ENCODE results near the gene VWC2L.

VWC2L gene

GRCh38 chr2:214379227-214379626 lies 31.6 kb upstream of the VWC2L start:
- no peak overlapping the region for H3K4me3 ChIP-seq (replicated peaks; ENCODE audit: insufficient read depth, low read length)
- no peak overlapping the region for H3K27ac ChIP-seq (replicated peaks)
- DNase-seq (ENCODE audit: low read depth in 1 of 2, low spot score in 1 of 2) = no peak
- no peaks in the 10 kb centered on the region for H3K27me3 ChIP-seq (ENCODE audit: insufficient read depth, poor library complexity, severe bottlenecking)
- no peak for TF ChIP-seq POLR2AphosphoS5 (IDR thresholded peaks at IDR 0.05; ENCODE audit: low read depth)
- TF ChIP-seq GABPA (IDR thresholded peaks at IDR 0.05; ENCODE audit: low read depth) = no peak
- TF ChIP-seq SPI1 (IDR thresholded peaks at IDR 0.05; ENCODE audit: borderline replicate concordance, low read depth) = no peak
- no peak for TF ChIP-seq CTCF (IDR thresholded peaks at IDR 0.05; ENCODE audit: insufficient read depth, low read length)
- TF ChIP-seq REST (IDR thresholded peaks at IDR 0.05; ENCODE audit: insufficient replicate concordance, low read depth) = no peak

- no peak for TF ChIP-seq CTCF (IDR thresholded peaks at IDR 0.05; ENCODE audit: insufficient read depth, low read length)
- TF ChIP-seq SPI1 (IDR thresholded peaks at IDR 0.05; ENCODE audit: borderline replicate concordance, low read depth) = no peak
- TF ChIP-seq POLR2AphosphoS5 (IDR thresholded peaks at IDR 0.05; ENCODE audit: low read depth) = no peak
- no peak for TF ChIP-seq REST (IDR thresholded peaks at IDR 0.05; ENCODE audit: insufficient replicate concordance, low read depth)
- TF ChIP-seq GABPA (IDR thresholded peaks at IDR 0.05; ENCODE audit: low read depth) = no peak
- DNase-seq (ENCODE audit: low read depth in 1 of 2, low spot score in 1 of 2) = no peak
- no peak overlapping the region for H3K4me3 ChIP-seq (replicated peaks; ENCODE audit: insufficient read depth, low read length)
These were observed 30.2 kb upstream of the VWC2L start for GRCh38 chr2:214380681-214381080.

GRCh38 chr2:214382229-214382628 lies 28.6 kb upstream of the VWC2L start:
- DNase-seq (ENCODE audit: low read depth in 1 of 2, low spot score in 1 of 2) = no peak
- H3K27me3 ChIP-seq (ENCODE audit: insufficient read depth, poor library complexity, severe bottlenecking) = no peaks in the 10 kb centered on the region
- H3K4me3 ChIP-seq (replicated peaks; ENCODE audit: insufficient read depth, low read length) = no peak overlapping the region
- no peak overlapping the region for H3K27ac ChIP-seq (replicated peaks)
- TF ChIP-seq POLR2AphosphoS5 (IDR thresholded peaks at IDR 0.05; ENCODE audit: low read depth) (no peak), CTCF (IDR thresholded peaks at IDR 0.05; ENCODE audit: insufficient read depth, low read length) (no peak), REST (IDR thresholded peaks at IDR 0.05; ENCODE audit: insufficient replicate concordance, low read depth) (no peak), SPI1 (IDR thresholded peaks at IDR 0.05; ENCODE audit: borderline replicate concordance, low read depth) (no peak), GABPA (IDR thresholded peaks at IDR 0.05; ENCODE audit: low read depth) (no peak)

More at GRCh38 chr2:214380681-214381080, 30.2 kb upstream of the VWC2L start:
- Histone ChIP-seq H3K27ac (replicated peaks) (no peak overlapping the region), H3K27me3 (ENCODE audit: insufficient read depth, poor library complexity, severe bottlenecking) (no peaks in the 10 kb centered on the region)

Data from HL-60 (cell line).